Measurements from ENCODE around the gene PRDX1. TPM values are rescaled to one million over a fixed set of nuclear protein-coding genes. Genes with fewer than 3 reads are reported as not detected.
"Not testable (repeated sequence)": the region's sequence is repeated elsewhere in the genome, so short reads cannot be mapped to it uniquely, and the experiment has no call there.

The PRDX1 gene
- total and polyA plus RNA-seq, 2 of the 8 experiments (the other 6 are each of a cell fraction or from before 2014, with no cell fraction given), result 1,165 to 1,418 TPM

DNA sequence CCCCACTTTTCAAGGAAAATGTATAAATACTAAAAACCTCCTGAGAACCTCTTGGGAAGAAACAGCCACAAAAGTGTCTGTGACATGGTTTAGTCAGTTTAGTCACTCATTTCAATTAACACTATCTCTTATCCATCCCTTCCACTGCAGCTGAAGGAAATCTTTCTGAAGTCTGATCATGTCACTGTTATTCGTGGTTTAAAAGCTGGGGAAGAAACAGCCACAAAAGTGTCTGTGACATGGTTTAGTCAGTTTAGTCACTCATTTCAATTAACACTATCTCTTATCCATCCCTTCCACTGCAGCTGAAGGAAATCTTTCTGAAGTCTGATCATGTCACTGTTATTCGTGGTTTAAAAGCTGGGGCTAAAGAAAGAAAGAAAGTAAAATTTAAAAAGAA is 1.8 kb upstream of the PRDX1 start:
- not testable (repeated sequence) for H4K5ac ChIP-seq (ENCODE audit: insufficient read length, low read depth, low read length); H4K8ac ChIP-seq (ENCODE audit: extremely low read depth, insufficient read depth, low read length); H3K56ac ChIP-seq (replicated peaks; ENCODE audit: insufficient read length, low read depth, low read length); FAIRE-seq; H3K18ac ChIP-seq (ENCODE audit: extremely low read depth, low read length); H3K23ac ChIP-seq (ENCODE audit: insufficient read length); H2AFZ ChIP-seq (ENCODE audit: low read length); H2BK12ac ChIP-seq (ENCODE audit: low read depth, low read length); H4K91ac ChIP-seq (replicated peaks; ENCODE audit: insufficient read length, low read length); H3K14ac ChIP-seq (ENCODE audit: insufficient read length); H3K79me1 ChIP-seq (ENCODE audit: low read depth, low read length); H3K4me2 ChIP-seq (ENCODE audit: insufficient read depth in 1 of 2, low read depth in 2 of 2, low read length in 2 of 2); H3K9me3 ChIP-seq (ENCODE audit: insufficient read depth in 2 of 2, low read depth in 1 of 2, low read length in 1 of 2); H2AK5ac ChIP-seq (ENCODE audit: low read depth, low read length); H3K9ac ChIP-seq (replicated peaks in 1 of 4; ENCODE audit: extremely low read depth in 1 of 4, low read depth in 3 of 4, low read length in 3 of 4); H2BK120ac ChIP-seq (replicated peaks; ENCODE audit: low read depth, low read length); H2BK5ac ChIP-seq (ENCODE audit: low read depth, low read length); DNase-seq (ENCODE audit: low read depth in 1 of 2, low spot score in 2 of 2); H3K27me3 ChIP-seq (replicated peaks in 1 of 4; ENCODE audit: control insufficient read depth in 3 of 4, extremely low read depth in 1 of 4, insufficient read depth in 3 of 4, low read length in 3 of 4); H3K4me3 ChIP-seq (ENCODE audit: extremely low read depth in 1 of 4, insufficient read depth in 2 of 4, low read depth in 3 of 4, low read length in 4 of 4); H3K27ac ChIP-seq (ENCODE audit: low read depth, low read length); H3K23me2 ChIP-seq (ENCODE audit: low read depth, low read length); H3K4ac ChIP-seq (replicated peaks; ENCODE audit: insufficient read length, low read depth, low read length); H2BK20ac ChIP-seq (ENCODE audit: low read length); H2BK15ac ChIP-seq (ENCODE audit: low read length)
- H4K20me1 ChIP-seq (replicated peaks in 1 of 2; ENCODE audit: control insufficient read depth in 1 of 2, insufficient read depth in 2 of 2, low read length in 2 of 2), result peaks cover 9 to 16% of the 10 kb centered on the region in 2 experiments
- peaks cover 0 to 12% (median 4%) of the 10 kb centered on the region in 4 experiments; a peak in 3 of 8 replicates for H3K36me3 ChIP-seq (ENCODE audit: control insufficient read depth in 2 of 4, insufficient read depth in 4 of 4, low read length in 3 of 4)
- CTCF ChIA-PET (ENCODE audit: partially characterized antibody), result interaction anchor here (1.4 to 2.7 kb wide), 4 partner anchors 11 to 47 kb away, joined by 3 to 18 read pairs (median 10); no protein-coding TSS in a partner anchor
- peaks cover 2 to 12% (median 5%) of the 10 kb centered on the region in 4 experiments; a peak in 5 of 7 replicates for H3K4me1 ChIP-seq (replicated peaks in 1 of 4; ENCODE audit: control insufficient read depth in 3 of 4, insufficient read depth in 4 of 4, low read length in 3 of 4)
- POLR2A ChIA-PET (ENCODE audit: partially characterized antibody), result interaction anchor here (0.9 to 13.3 kb wide), 9 partner anchors 18 to 217 kb away, joined by 3 to 741 read pairs (median 28); partner anchors contain the start of genes AKR1A1, CCDC163, HPDL and MMACHC
- peaks cover 29 to 35% of the 10 kb centered on the region in 2 experiments for H3K79me2 ChIP-seq (ENCODE audit: control insufficient read depth in 1 of 2, insufficient read depth in 2 of 2, low read length in 2 of 2)
- 85% methylated on average over 2 of the region's 2 CpGs; no CpG with 5 or more reads in 1 of the 2 experiments for WGBS, 2 experiments (ENCODE audit: extremely low coverage in 1 of 2, insufficient coverage in 1 of 2, insufficient read length in 1 of 2, insufficient replicate concordance in 2 of 2, low coverage in 1 of 2, low lambda C conversion rate in 2 of 2, missing lambda C conversion rate in 1 of 2)

Data from H1 (cell line).